OCI-LY1 (cell line): ENCODE measurements around the gene MYO3B.
"Not testable (repeated sequence)": the region's sequence is repeated elsewhere in the genome, so short reads cannot be mapped to it uniquely, and the experiment has no call there.

Source experiments
- H2AFZ ChIP-seq: fragments of 200-600 bp; sonication (generic), shearing (Covaris generic); 2 replicates; pipeline ENCODE4 v1.6.0; 2014; ENCODE audit warnings: antibody characterized with exemption, mild to moderate bottlenecking, low read length
- H3F3A ChIP-seq: fragments of 200-600 bp; sonication (generic), shearing (Covaris generic); 2 replicates; pipeline ENCODE4 v1.6.0; 2014; ENCODE audit warnings: mild to moderate bottlenecking, antibody characterized with exemption, low read length, moderate library complexity; ENCODE audit not compliant: insufficient read depth
- H3K27ac ChIP-seq: fragments of 200-600 bp; sonication (generic); 2 replicates; pipeline ENCODE4 v1.5.1; 2014; ENCODE audit warnings: low read length, mixed run types, mild to moderate bottlenecking, low read depth; ENCODE audit not compliant: poor library complexity, severe bottlenecking
- H3K27me3 ChIP-seq: fragments of 200-600 bp; sonication (generic); 2 replicates; pipeline ENCODE4 v1.6.0; 2014; ENCODE audit warnings: antibody characterized with exemption, mild to moderate bottlenecking, low read length, moderate library complexity; ENCODE audit not compliant: insufficient read depth
- H3K36me3 ChIP-seq: fragments of 200-600 bp; sonication (generic); 2 replicates; pipeline ENCODE4 v1.6.1; 2014; ENCODE audit warnings: mild to moderate bottlenecking, antibody characterized with exemption, low read length, moderate library complexity, mixed read lengths; ENCODE audit not compliant: insufficient read depth
- H3K4me1 ChIP-seq: fragments of 200-600 bp; sonication (generic); 2 replicates; pipeline ENCODE4 v1.5.1; 2014; ENCODE audit warnings: mild to moderate bottlenecking, low read length, moderate library complexity; ENCODE audit not compliant: insufficient read depth, severe bottlenecking
- H3K4me2 ChIP-seq: fragments of 200-600 bp; sonication (generic), shearing (Covaris generic); 2 replicates; pipeline ENCODE4 v1.6.1; 2014; ENCODE audit warnings: low read length
- H3K4me3 ChIP-seq: fragments of 200-600 bp; sonication (generic); 2 replicates; pipeline ENCODE4 v1.5.1; 2014; ENCODE audit warnings: low read length, low read depth, mild to moderate bottlenecking, mixed read lengths; ENCODE audit not compliant: poor library complexity, severe bottlenecking
- H3K79me2 ChIP-seq: fragments of 200-600 bp; shearing (Covaris generic); 2 replicates; pipeline ENCODE4 v1.6.1; 2016; ENCODE audit warnings: mixed run types, low read length, mixed read lengths; ENCODE audit not compliant: insufficient read depth
- H3K9ac ChIP-seq: fragments of 200-600 bp; sonication (generic), shearing (Covaris generic); 2 replicates; pipeline ENCODE4 v1.6.1; 2014; ENCODE audit warnings: mild to moderate bottlenecking, low read length, mixed read lengths
- H3K9me2 ChIP-seq: fragments of 200-600 bp; sonication (generic), shearing (Covaris generic); 2 replicates; pipeline ENCODE4 v1.6.1; 2014; ENCODE audit warnings: low read depth, mild to moderate bottlenecking, low read length, mixed read lengths
- H3K9me3 ChIP-seq: fragments of 200-600 bp; shearing (Covaris generic); 2 replicates; pipeline ENCODE4 v1.6.1; 2014; ENCODE audit warnings: low read length, mixed read lengths
- H4K20me1 ChIP-seq: fragments of 200-600 bp; sonication (generic), shearing (Covaris generic); 2 replicates; pipeline ENCODE4 v1.6.0; 2016; ENCODE audit warnings: mild to moderate bottlenecking, low read length; ENCODE audit not compliant: insufficient read depth
- EZH2 ChIP-seq: fragments of 200-600 bp; sonication (generic), shearing (Covaris generic); IDR thresholded peaks from 2 replicates; pipeline ENCODE4 v1.8.0; 2017; ENCODE audit warnings: borderline replicate concordance, mixed run types, mild to moderate bottlenecking, antibody characterized with exemption, low read length, moderate library complexity, mixed read lengths
- TF ChIP-seq, protein P1 (sequence below): fragments of 200-600 bp; sonication (generic), shearing (Covaris generic); IDR thresholded peaks from 2 replicates; pipeline ENCODE4 v1.5.1; 2017; ENCODE audit warnings: mild to moderate bottlenecking, antibody characterized with exemption, low read length, moderate library complexity, mixed read lengths

Gene MYO3B

DNA sequence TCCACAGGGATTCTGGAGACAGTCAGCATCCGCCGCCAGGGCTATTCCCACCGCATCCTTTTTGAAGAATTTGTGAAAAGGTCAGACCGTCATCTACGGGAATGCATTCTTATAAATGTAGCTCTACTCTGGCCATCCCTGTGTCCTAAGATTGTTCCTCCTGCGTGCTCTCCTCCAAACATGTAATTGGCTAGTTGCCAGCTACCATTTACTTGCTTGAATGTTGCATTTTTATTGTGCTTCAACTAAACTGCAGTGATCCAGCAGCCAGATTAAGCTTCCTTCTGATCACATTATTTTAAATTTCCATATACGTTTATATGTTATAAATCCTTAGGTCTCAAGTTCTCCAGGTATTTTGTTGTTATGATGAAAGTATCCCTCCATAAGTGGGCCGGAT is 288.7 kb downstream of the MYO3B start:
- no peak overlapping the region for H3K9ac ChIP-seq
- no peak overlapping the region for H2AFZ ChIP-seq
- no peaks in the 10 kb centered on the region for H3K9me2 ChIP-seq
- no peak overlapping the region for H3K4me2 ChIP-seq
- TF ChIP-seq, protein P1, sequence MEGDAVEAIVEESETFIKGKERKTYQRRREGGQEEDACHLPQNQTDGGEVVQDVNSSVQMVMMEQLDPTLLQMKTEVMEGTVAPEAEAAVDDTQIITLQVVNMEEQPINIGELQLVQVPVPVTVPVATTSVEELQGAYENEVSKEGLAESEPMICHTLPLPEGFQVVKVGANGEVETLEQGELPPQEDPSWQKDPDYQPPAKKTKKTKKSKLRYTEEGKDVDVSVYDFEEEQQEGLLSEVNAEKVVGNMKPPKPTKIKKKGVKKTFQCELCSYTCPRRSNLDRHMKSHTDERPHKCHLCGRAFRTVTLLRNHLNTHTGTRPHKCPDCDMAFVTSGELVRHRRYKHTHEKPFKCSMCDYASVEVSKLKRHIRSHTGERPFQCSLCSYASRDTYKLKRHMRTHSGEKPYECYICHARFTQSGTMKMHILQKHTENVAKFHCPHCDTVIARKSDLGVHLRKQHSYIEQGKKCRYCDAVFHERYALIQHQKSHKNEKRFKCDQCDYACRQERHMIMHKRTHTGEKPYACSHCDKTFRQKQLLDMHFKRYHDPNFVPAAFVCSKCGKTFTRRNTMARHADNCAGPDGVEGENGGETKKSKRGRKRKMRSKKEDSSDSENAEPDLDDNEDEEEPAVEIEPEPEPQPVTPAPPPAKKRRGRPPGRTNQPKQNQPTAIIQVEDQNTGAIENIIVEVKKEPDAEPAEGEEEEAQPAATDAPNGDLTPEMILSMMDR, result no peak
- TF ChIP-seq EZH2, result no peak
- H3K9me3 ChIP-seq, result no peaks in the 10 kb centered on the region
- H3F3A ChIP-seq, result no peaks in the 10 kb centered on the region
- no peaks in the 10 kb centered on the region for H3K27me3 ChIP-seq
- no peaks in the 10 kb centered on the region for H3K79me2 ChIP-seq
- H3K27ac ChIP-seq, result no peak overlapping the region
- no peaks in the 10 kb centered on the region for H3K36me3 ChIP-seq
- H3K4me1 ChIP-seq, result no peaks in the 10 kb centered on the region
- H4K20me1 ChIP-seq, result no peaks in the 10 kb centered on the region
- no peak overlapping the region for H3K4me3 ChIP-seq

GRCh38 chr2:170467568-170468422 is 289.8 kb downstream of the MYO3B start:
- no peaks in the 10 kb centered on the region for H3K36me3 ChIP-seq
- no peaks in the 10 kb centered on the region for H3K9me2 ChIP-seq
- no peaks in the 10 kb centered on the region for H3K79me2 ChIP-seq
- no peaks in the 10 kb centered on the region for H3K4me1 ChIP-seq
- H3K27me3 ChIP-seq, result no peaks in the 10 kb centered on the region
- no peak for TF ChIP-seq EZH2
- TF ChIP-seq, protein P1, result no peak
- H3K9me3 ChIP-seq, result no peaks in the 10 kb centered on the region
- H4K20me1 ChIP-seq, result no peaks in the 10 kb centered on the region
- no peak overlapping the region for H3K4me2 ChIP-seq
- no peak overlapping the region for H3K27ac ChIP-seq
- no peak overlapping the region for H2AFZ ChIP-seq
- H3K4me3 ChIP-seq, result no peak overlapping the region
- H3F3A ChIP-seq, result no peaks in the 10 kb centered on the region
- no peak overlapping the region for H3K9ac ChIP-seq

DNA sequence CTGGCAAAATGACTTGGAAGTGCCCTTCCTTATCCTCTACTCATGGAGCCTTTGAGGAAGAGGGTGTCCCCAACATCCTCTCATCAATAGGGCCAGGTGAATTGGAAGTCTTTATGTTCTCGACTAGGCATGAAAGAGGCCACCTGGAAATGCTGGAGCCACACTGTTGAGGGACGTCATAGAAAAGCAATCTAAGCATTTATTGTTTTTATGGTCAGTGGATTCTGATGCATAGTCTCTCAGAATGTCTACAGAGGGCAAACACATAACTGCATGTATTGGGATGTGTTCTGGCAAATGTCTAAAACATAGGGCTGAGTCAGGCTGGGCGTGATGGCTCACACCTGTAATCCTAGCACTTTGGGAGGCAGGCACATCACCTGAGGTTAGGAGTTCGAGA is 290.6 kb downstream of the MYO3B start:
- Histone ChIP-seq H3K79me2 (no peaks in the 10 kb centered on the region), H3K4me2 (no peak overlapping the region), H3F3A (no peaks in the 10 kb centered on the region), H2AFZ (no peak overlapping the region), H3K36me3 (no peaks in the 10 kb centered on the region), H3K9me2 (no peaks in the 10 kb centered on the region), H3K4me3 (no peak overlapping the region), H3K9me3 (no peaks in the 10 kb centered on the region), H3K9ac (no peak overlapping the region), H3K27ac (no peak overlapping the region), H3K27me3 (no peaks in the 10 kb centered on the region), H4K20me1 (no peaks in the 10 kb centered on the region), H3K4me1 (no peaks in the 10 kb centered on the region)
- TF ChIP-seq, protein P1, result no peak
- no peak for TF ChIP-seq EZH2

DNA sequence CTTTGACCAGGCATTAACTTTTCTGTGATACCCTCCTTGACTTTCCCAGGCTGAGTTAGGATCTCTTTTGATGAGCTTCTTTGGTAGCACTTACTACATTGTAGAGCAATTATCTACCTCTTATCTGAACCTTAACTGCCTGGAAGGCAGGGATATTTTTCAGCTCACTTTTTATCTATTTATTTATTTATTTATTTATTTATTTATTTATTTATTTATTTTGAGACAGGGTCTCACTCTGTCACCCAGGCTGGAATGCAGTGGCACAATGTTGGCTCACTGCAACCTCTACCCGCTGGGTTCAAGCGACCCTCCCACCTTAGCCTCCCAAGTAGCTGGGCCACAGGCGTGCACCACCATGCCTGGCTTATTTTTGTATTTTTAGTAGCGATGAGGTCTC is 294.6 kb downstream of the MYO3B start:
- H3K4me1 ChIP-seq, H2AFZ ChIP-seq, H3K4me2 ChIP-seq, H3K9ac ChIP-seq, H3K36me3 ChIP-seq, H3K79me2 ChIP-seq, H3K9me3 ChIP-seq, H3K4me3 ChIP-seq, H3F3A ChIP-seq, H4K20me1 ChIP-seq, H3K27ac ChIP-seq, H3K27me3 ChIP-seq, H3K9me2 ChIP-seq: not testable (repeated sequence)
